Mesothelial cell of epicardium (in vitro differentiated cells): ENCODE results near the gene PAFAH1B1. TPM values are rescaled to one million over a fixed set of nuclear protein-coding genes. Genes with fewer than 3 reads are reported as not detected.

Experiments
- DNase-seq, 2 experiments: peaks; one replicate each; pipeline ENCODE4 v3.0.0; 2021; ENCODE audit warnings: low spot score in 2 of 2; ENCODE audit not compliant: unreplicated experiment in 2 of 2
- H3K27ac Mint-ChIP-seq: 2 replicates; pipeline ENCODE4 v1.8.0; 2021; ENCODE audit warnings: mixed read lengths
- H3K27me3 Mint-ChIP-seq: 2 replicates; pipeline ENCODE4 v1.8.0; 2021; ENCODE audit warnings: low read depth, mixed read lengths
- H3K36me3 Mint-ChIP-seq: 2 replicates; pipeline ENCODE4 v1.8.0; 2021; ENCODE audit warnings: mixed read lengths
- H3K4me1 Mint-ChIP-seq: 2 replicates; pipeline ENCODE4 v1.8.0; 2021; ENCODE audit warnings: mixed read lengths
- H3K4me3 Mint-ChIP-seq: 2 replicates; pipeline ENCODE4 v1.8.0; 2021; ENCODE audit warnings: mild to moderate bottlenecking, moderate library complexity, mixed read lengths
- H3K9me3 Mint-ChIP-seq: 2 replicates; pipeline ENCODE4 v1.8.0; 2021; ENCODE audit warnings: mixed read lengths
- CTCF ChIP-seq: fragments of 200-600 bp; sonication (generic); IDR thresholded peaks from one replicate; pipeline ENCODE4 v1.5.0; 2021; ENCODE audit warnings: antibody characterized with exemption; ENCODE audit not compliant: unreplicated experiment
- total RNA-seq: library from RNA; stranded (reverse); gene quantifications from 3 replicates; pipeline ENCODE4 v1.2.1, GENCODE V29; 2021

The PAFAH1B1 gene
- total RNA-seq, 1 donor from 2014 or later = 144 TPM

GRCh38 chr17:2685696-2686095, 92.2 kb downstream of the PAFAH1B1 start:
- Mint-ChIP-seq H3K4me1 (peaks cover 26% of the 10 kb centered on the region), H3K27me3 (no peaks in the 10 kb centered on the region)
- no peak for DNase-seq

GRCh38 chr17:2687074-2687418, 93.6 kb downstream of the PAFAH1B1 start:
- no peaks in the 10 kb centered on the region for H3K9me3 Mint-ChIP-seq
- TF ChIP-seq CTCF = no peak
- peaks cover 18% of the 10 kb centered on the region for H3K4me1 Mint-ChIP-seq
- H3K27ac Mint-ChIP-seq = peak overlapping the region; percentile 67
- H3K27me3 Mint-ChIP-seq = no peaks in the 10 kb centered on the region
- no peaks in the 10 kb centered on the region for H3K36me3 Mint-ChIP-seq
- H3K4me3 Mint-ChIP-seq = no peak overlapping the region
- no peak for DNase-seq

More at GRCh38 chr17:2685696-2686095, 92.2 kb downstream of the PAFAH1B1 start:
- Mint-ChIP-seq H3K9me3 (no peaks in the 10 kb centered on the region), H3K27ac (peak overlapping the region; percentile 34), H3K36me3 (peaks cover 10% of the 10 kb centered on the region), H3K4me3 (no peak overlapping the region)
- no peak for TF ChIP-seq CTCF

GRCh38 chr17:2688351-2689342, 95.2 kb downstream of the PAFAH1B1 start:
- peak overlapping the region; percentile 50 for H3K27ac Mint-ChIP-seq
- peaks cover 3% of the 10 kb centered on the region for H3K36me3 Mint-ChIP-seq
- H3K27me3 Mint-ChIP-seq = no peaks in the 10 kb centered on the region
- no peaks in the 10 kb centered on the region for H3K9me3 Mint-ChIP-seq
- H3K4me3 Mint-ChIP-seq = no peak overlapping the region
- TF ChIP-seq CTCF = no peak
- H3K4me1 Mint-ChIP-seq = peaks cover 6% of the 10 kb centered on the region
- no peak for DNase-seq

- Mint-ChIP-seq H3K27me3 (no peaks in the 10 kb centered on the region), H3K4me3 (no peak overlapping the region)
- TF ChIP-seq CTCF = no peak
These were observed 96.1 kb downstream of the PAFAH1B1 start for GRCh38 chr17:2689411-2690164.

GRCh38 chr17:2690165-2691068, 97.0 kb downstream of the PAFAH1B1 start:
- Mint-ChIP-seq H3K9me3 (no peaks in the 10 kb centered on the region), H3K27me3 (no peaks in the 10 kb centered on the region)
- no peak for DNase-seq

More at GRCh38 chr17:2689411-2690164, 96.1 kb downstream of the PAFAH1B1 start:
- peaks cover 6% of the 10 kb centered on the region for H3K36me3 Mint-ChIP-seq
- H3K27ac Mint-ChIP-seq = peak overlapping the region; percentile 37
- no peaks in the 10 kb centered on the region for H3K9me3 Mint-ChIP-seq
- H3K4me1 Mint-ChIP-seq = peaks cover 6% of the 10 kb centered on the region
- no peak for DNase-seq

More at GRCh38 chr17:2690165-2691068, 97.0 kb downstream of the PAFAH1B1 start:
- Mint-ChIP-seq H3K27ac (no peak overlapping the region), H3K4me3 (no peak overlapping the region), H3K4me1 (peaks cover 6% of the 10 kb centered on the region), H3K36me3 (peaks cover 6% of the 10 kb centered on the region)
- no peak for TF ChIP-seq CTCF
